ENCODE results near the gene WDR43.

The WDR43 gene

GRCh38 chr2:28978606-28979005 is 84.1 kb downstream of the WDR43 start:
- TF ChIP-seq CTCF (conservative IDR thresholded peaks at IDR 0.05) = no peak
- H3K27ac ChIP-seq = no peak overlapping the region

GRCh38 chr2:28979041-28979440 is 84.6 kb downstream of the WDR43 start:
- no peak overlapping the region for H3K27ac ChIP-seq
- no peak for TF ChIP-seq CTCF (conservative IDR thresholded peaks at IDR 0.05)

GRCh38 chr2:28979576-28980366 is 85.3 kb downstream of the WDR43 start:
- no peak for TF ChIP-seq CTCF (conservative IDR thresholded peaks at IDR 0.05)
- H3K27ac ChIP-seq = no peak overlapping the region

- no peak for TF ChIP-seq CTCF (conservative IDR thresholded peaks at IDR 0.05)
These were observed 86.0 kb downstream of the WDR43 start for GRCh38 chr2:28980368-28981015.

GRCh38 chr2:28981016-28981441 is 86.6 kb downstream of the WDR43 start, which contains the start of gene TOGARAM2:
Gene TOGARAM2, plus strand, starts transcription at chr2:28981298. Its CDS starts 13,537 bp downstream, at chr2:28994835.
- H3K27ac ChIP-seq = peak within 1 kb of the TSS; percentile 19
- TF ChIP-seq CTCF (conservative IDR thresholded peaks at IDR 0.05) = no peak

More at GRCh38 chr2:28980368-28981015, 86.0 kb downstream of the WDR43 start:
- peak overlapping the region; percentile 19; the same call in 1 of the 2 replicates for H3K27ac ChIP-seq

GRCh38 chr2:28981620-28982376 is 87.3 kb downstream of the WDR43 start:
- no peak for TF ChIP-seq CTCF (conservative IDR thresholded peaks at IDR 0.05)
- H3K27ac ChIP-seq = peak overlapping the region; percentile 19; the same call in 1 of the 2 replicates
